Ectodermal cell (in vitro differentiated cells): Measurements from ENCODE around the gene ITIH2.

Experiments used
- H3K27ac ChIP-seq: 2 replicates; pipeline ENCODE4 v1.7.0; 2013; ENCODE audit warnings: mild to moderate bottlenecking, low read depth, low read length; ENCODE audit not compliant: insufficient read depth, poor library complexity, severe bottlenecking
- H3K27me3 ChIP-seq: 2 replicates; pipeline ENCODE4 v1.7.0; 2013; ENCODE audit warnings: mild to moderate bottlenecking, low read length; ENCODE audit not compliant: insufficient read depth, control insufficient read depth, poor library complexity, severe bottlenecking
- H3K36me3 ChIP-seq: one replicate; pipeline ENCODE4 v1.7.0; 2013; ENCODE audit warnings: low read length; ENCODE audit not compliant: control insufficient read depth, insufficient read depth
- H3K4me1 ChIP-seq: one replicate; pipeline ENCODE4 v1.7.0; 2013; ENCODE audit warnings: low read length; ENCODE audit not compliant: control insufficient read depth, insufficient read depth
- H3K4me3 ChIP-seq: 2 replicates; pipeline ENCODE4 v1.7.0; 2013; ENCODE audit warnings: low read depth, low read length, control low read depth; ENCODE audit not compliant: insufficient read depth
- H3K9me3 ChIP-seq: 2 replicates; pipeline ENCODE4 v1.7.0; 2013; ENCODE audit warnings: mild to moderate bottlenecking, low read length, moderate library complexity; ENCODE audit not compliant: control insufficient read depth
- WGBS, 2 experiments: methylation state at CpG; one replicate each; pipeline ENCODE4 v1.1.7; 2013; ENCODE audit warnings: missing lambda C conversion rate in 2 of 2; 5-methylcytosine and 5-hydroxymethylcytosine counted together

The ITIH2 gene

GRCh38 chr10:7792541-7792940 lies 89.4 kb downstream of the ITIH2 start:
- WGBS, 2 experiments: 91 to 98% methylated on average over 1 of the region's 1 CpG
- Histone ChIP-seq H3K4me3 (no peak overlapping the region), H3K27me3 (no peaks in the 10 kb centered on the region), H3K36me3 (peaks cover 8% of the 10 kb centered on the region), H3K9me3 (no peaks in the 10 kb centered on the region), H3K27ac (no peak overlapping the region), H3K4me1 (no peaks in the 10 kb centered on the region)

GRCh38 chr10:7794251-7795026 lies 91.3 kb downstream of the ITIH2 start:
- WGBS, 2 experiments: 95 to 97% methylated on average over 2 to 4 of the region's 4 CpGs
- H3K36me3 ChIP-seq: peaks cover 11% of the 10 kb centered on the region

GRCh38 chr10:7795605-7796004 lies 92.5 kb downstream of the ITIH2 start:
- H3K27ac ChIP-seq: no peak overlapping the region
- H3K4me1 ChIP-seq: no peaks in the 10 kb centered on the region
- no peaks in the 10 kb centered on the region for H3K9me3 ChIP-seq
- H3K36me3 ChIP-seq: peaks cover 13% of the 10 kb centered on the region
- H3K4me3 ChIP-seq: no peak overlapping the region
- H3K27me3 ChIP-seq: no peaks in the 10 kb centered on the region
- WGBS, 2 experiments: 92 to 96% methylated on average over 3 of the region's 4 CpGs

More at GRCh38 chr10:7794251-7795026, 91.3 kb downstream of the ITIH2 start:
- H3K9me3 ChIP-seq: no peaks in the 10 kb centered on the region
- H3K27ac ChIP-seq: no peak overlapping the region
- H3K4me3 ChIP-seq: no peak overlapping the region
- H3K27me3 ChIP-seq: no peaks in the 10 kb centered on the region
- no peaks in the 10 kb centered on the region for H3K4me1 ChIP-seq

DNA sequence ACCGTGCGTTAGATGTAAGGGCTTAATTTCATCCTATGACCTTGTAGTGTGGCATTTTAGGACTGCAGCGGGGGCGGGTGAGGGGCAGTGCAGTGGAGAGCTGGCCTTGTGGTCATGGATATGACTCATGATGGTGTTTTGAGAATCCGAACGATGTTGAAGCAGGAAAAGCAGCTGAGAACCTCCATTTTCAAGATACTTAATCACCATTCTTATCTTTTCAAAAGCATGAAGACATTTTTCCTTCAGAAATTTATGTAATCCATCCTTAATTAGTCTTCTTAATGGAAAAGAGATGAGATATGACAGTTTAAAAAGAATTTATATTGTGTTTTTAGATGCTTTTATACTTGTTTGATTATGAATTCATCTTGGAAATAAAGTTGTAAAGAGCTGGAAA lies 94.5 kb downstream of the ITIH2 start:
- Histone ChIP-seq H3K36me3 (peaks cover 13% of the 10 kb centered on the region), H3K27ac (no peak overlapping the region)

More for the DNA sequence above, 94.5 kb downstream of the ITIH2 start:
- 93% methylated on average over 6 of the region's 6 CpGs for WGBS, 2 experiments
- Histone ChIP-seq H3K4me3 (no peak overlapping the region), H3K9me3 (no peaks in the 10 kb centered on the region), H3K4me1 (no peaks in the 10 kb centered on the region), H3K27me3 (no peaks in the 10 kb centered on the region)
